Measurements from ENCODE around the gene ZNF646.

Gene ZNF646

DNA sequence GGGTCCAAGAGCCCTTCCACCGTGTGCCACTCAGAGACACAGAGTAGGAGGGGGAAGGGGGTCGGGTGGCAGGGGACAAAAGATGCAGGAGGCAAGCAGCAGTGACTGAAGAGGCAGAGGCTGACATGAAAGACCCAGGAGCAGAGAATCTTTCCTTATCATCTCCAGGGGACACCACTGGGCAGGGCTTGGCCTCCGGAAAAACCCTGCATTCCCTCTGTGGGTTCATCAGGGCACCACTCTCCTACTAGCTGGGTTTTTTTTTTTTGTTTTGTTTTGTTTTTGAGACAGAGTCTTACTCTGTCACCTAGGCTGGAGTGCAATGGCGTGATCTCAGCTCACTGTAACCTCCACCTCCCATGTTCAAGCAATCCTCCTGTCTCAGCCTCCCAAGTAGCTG lies 42.9 kb upstream of the ZNF646 start:
- Histone ChIP-seq H3K4me2 (ENCODE audit: low read depth, low read length) (no peak overlapping the region), H3F3A (ENCODE audit: insufficient read depth, low read length) (peaks cover 13% of the 10 kb centered on the region; the same call in 1 of the 2 replicates), H3K27me3 (replicated peaks; ENCODE audit: insufficient read depth, low read length) (no peaks in the 10 kb centered on the region), H3K79me2 (ENCODE audit: low read length) (peaks cover 14% of the 10 kb centered on the region), H3K4me1 (ENCODE audit: low read length) (0 out of 2 replicates have a peak, but pooled peaks cover 5% of the 10 kb centered on the region), H4K20me1 (ENCODE audit: insufficient read depth, low read length) (no peaks in the 10 kb centered on the region), H3K9ac (ENCODE audit: low read length) (no peak overlapping the region), H2AFZ (ENCODE audit: low read length) (no peak overlapping the region), H3K4me3 (ENCODE audit: low read length) (no peak overlapping the region), H3K9me2 (replicated peaks; ENCODE audit: insufficient read depth, low read length) (no peaks in the 10 kb centered on the region), H3K27ac (ENCODE audit: low read length) (no peak overlapping the region), H3K9me3 (replicated peaks; ENCODE audit: insufficient read depth, low read length) (no peaks in the 10 kb centered on the region), H3K36me3 (replicated peaks; ENCODE audit: insufficient read depth, low read length) (no peaks in the 10 kb centered on the region)
- no peak for DNase-seq
- TF ChIP-seq EZH2phosphoT487 (IDR thresholded peaks at IDR 0.05; ENCODE audit: low read length) (no peak), EZH2 (optimal IDR thresholded peaks at IDR 0.05; ENCODE audit: low read depth, low read length) (no peak)
- TF ChIP-seq, protein P1, sequence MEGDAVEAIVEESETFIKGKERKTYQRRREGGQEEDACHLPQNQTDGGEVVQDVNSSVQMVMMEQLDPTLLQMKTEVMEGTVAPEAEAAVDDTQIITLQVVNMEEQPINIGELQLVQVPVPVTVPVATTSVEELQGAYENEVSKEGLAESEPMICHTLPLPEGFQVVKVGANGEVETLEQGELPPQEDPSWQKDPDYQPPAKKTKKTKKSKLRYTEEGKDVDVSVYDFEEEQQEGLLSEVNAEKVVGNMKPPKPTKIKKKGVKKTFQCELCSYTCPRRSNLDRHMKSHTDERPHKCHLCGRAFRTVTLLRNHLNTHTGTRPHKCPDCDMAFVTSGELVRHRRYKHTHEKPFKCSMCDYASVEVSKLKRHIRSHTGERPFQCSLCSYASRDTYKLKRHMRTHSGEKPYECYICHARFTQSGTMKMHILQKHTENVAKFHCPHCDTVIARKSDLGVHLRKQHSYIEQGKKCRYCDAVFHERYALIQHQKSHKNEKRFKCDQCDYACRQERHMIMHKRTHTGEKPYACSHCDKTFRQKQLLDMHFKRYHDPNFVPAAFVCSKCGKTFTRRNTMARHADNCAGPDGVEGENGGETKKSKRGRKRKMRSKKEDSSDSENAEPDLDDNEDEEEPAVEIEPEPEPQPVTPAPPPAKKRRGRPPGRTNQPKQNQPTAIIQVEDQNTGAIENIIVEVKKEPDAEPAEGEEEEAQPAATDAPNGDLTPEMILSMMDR (IDR thresholded peaks at IDR 0.05; ENCODE audit: low read length), result no peak

DNA sequence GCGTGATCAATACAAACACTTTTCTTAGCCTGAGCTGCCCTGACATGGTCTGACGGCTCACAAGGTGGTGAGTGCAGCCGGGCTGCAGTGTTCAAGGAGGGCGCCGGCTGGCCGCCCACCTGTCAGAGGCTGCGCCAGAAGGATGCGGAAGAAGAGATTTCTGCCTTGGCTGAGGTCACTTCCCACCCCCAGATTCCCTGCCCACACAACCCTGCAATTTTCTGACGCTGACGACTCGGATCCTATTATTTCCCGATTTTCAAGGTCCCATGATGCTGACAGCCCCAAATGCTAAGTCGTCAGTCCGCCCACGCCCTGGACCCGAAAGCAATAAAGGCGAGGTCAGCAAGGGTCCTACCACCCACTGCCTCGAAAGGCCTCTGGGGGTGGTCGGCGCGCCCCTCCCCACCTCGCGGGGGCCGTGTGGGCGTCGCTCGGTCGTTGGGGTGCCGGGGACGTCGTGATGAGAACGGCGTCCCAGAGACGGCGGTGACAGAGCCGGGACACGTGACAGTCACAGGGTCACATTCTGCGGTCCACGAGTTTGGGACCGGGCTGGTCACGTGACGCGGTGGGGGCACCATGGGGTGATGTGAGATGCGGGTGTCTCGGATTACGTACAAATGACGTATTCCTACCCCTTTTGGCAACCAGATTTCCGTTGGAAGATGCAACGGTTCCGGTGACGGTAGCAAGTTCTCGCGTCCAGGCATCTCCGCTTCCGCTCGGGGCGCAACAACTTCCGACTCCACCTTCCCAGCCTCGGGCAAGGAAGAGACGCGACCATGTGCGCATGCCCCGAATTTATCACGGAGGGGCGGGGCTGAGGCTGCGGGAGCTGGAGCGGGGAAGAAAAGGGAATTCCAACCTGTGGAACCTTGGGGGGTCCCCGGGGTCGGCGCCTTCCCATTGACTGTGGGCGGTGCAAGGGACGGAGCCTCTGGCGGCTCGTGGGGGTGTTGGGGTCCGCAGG lies 41.2 kb upstream of the ZNF646 start, which contains the start of gene STX4:
Gene STX4 (plus strand): TSS at position 823 of the 973 bp plus-strand sequence. CDS start 248 bp downstream, outside the sequence.
- Histone ChIP-seq H2AFZ (ENCODE audit: low read length) (peak within 1 kb of the TSS; percentile 98), H3K4me2 (ENCODE audit: low read depth, low read length) (peak within 1 kb of the TSS; percentile 99), H3K27ac (ENCODE audit: low read length) (peak within 1 kb of the TSS; percentile 61; the same call in 1 of the 2 replicates), H3K4me3 (ENCODE audit: low read length) (peak within 1 kb of the TSS; percentile 100), H4K20me1 (ENCODE audit: insufficient read depth, low read length) (no peaks in the 10 kb centered on the region), H3K27me3 (replicated peaks; ENCODE audit: insufficient read depth, low read length) (no peaks in the 10 kb centered on the region), H3F3A (ENCODE audit: insufficient read depth, low read length) (peaks cover 13% of the 10 kb centered on the region; the same call in 1 of the 2 replicates), H3K4me1 (ENCODE audit: low read length) (0 out of 2 replicates have a peak, but pooled peaks cover 5% of the 10 kb centered on the region), H3K9me2 (replicated peaks; ENCODE audit: insufficient read depth, low read length) (no peaks in the 10 kb centered on the region), H3K9ac (ENCODE audit: low read length) (peak within 1 kb of the TSS; percentile 76), H3K79me2 (ENCODE audit: low read length) (peaks cover 14% of the 10 kb centered on the region), H3K9me3 (replicated peaks; ENCODE audit: insufficient read depth, low read length) (no peaks in the 10 kb centered on the region), H3K36me3 (replicated peaks; ENCODE audit: insufficient read depth, low read length) (no peaks in the 10 kb centered on the region)
- DNase-seq, result peak; percentile 98
- TF ChIP-seq EZH2phosphoT487 (IDR thresholded peaks at IDR 0.05; ENCODE audit: low read length) (no peak), EZH2 (optimal IDR thresholded peaks at IDR 0.05; ENCODE audit: low read depth, low read length) (no peak)
- TF ChIP-seq, protein P1 (IDR thresholded peaks at IDR 0.05; ENCODE audit: low read length), result no peak

DNA sequence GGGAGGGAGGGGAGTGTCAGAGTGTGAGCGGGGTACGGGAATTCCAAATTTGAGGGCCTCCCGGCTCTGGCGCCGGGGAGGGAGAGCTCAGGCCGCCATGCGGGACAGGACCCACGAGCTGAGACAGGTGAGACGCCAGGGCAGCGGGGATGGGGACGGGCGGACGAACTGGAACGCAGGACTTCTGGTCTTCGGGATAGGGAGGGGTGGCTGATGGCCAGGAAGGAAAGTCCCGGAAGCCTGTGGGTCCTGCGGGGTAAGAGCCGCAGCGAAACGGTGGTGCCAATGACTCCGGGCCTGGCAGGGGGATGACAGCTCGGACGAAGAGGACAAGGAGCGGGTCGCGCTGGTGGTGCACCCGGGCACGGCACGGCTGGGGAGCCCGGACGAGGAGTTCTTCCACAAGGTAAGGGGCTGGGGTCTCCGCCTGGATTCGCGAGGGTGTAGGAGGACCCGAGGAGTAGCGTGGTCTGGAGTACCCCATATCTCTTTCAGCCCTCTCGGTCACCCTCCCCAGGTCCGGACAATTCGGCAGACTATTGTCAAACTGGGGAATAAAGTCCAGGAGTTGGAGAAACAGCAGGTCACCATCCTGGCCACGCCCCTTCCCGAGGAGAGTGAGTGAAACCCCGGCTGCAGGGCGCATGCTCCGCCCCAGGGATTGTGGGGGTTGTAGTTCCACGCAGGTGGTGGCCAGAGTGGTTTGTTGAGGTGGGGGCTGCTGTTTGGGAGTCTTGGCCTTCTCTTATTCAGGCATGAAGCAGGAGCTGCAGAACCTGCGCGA lies 40.3 kb upstream of the ZNF646 start:
- 0 out of 2 replicates have a peak, but pooled peaks cover 5% of the 10 kb centered on the region for H3K4me1 ChIP-seq (ENCODE audit: low read length)
- peak overlapping the region; percentile 30; the same call in 1 of the 2 replicates for H3K27ac ChIP-seq (ENCODE audit: low read length)

More for the DNA sequence above, 40.3 kb upstream of the ZNF646 start:
- peak; percentile 89 for DNase-seq
- Histone ChIP-seq H3F3A (ENCODE audit: insufficient read depth, low read length) (peaks cover 13% of the 10 kb centered on the region; the same call in 1 of the 2 replicates), H3K9me3 (replicated peaks; ENCODE audit: insufficient read depth, low read length) (no peaks in the 10 kb centered on the region), H3K4me2 (ENCODE audit: low read depth, low read length) (peak overlapping the region; percentile 99), H3K27me3 (replicated peaks; ENCODE audit: insufficient read depth, low read length) (no peaks in the 10 kb centered on the region), H3K9me2 (replicated peaks; ENCODE audit: insufficient read depth, low read length) (no peaks in the 10 kb centered on the region), H4K20me1 (ENCODE audit: insufficient read depth, low read length) (no peaks in the 10 kb centered on the region), H2AFZ (ENCODE audit: low read length) (peak overlapping the region; percentile 98), H3K36me3 (replicated peaks; ENCODE audit: insufficient read depth, low read length) (no peaks in the 10 kb centered on the region), H3K9ac (ENCODE audit: low read length) (peak overlapping the region; percentile 76; the same call in 1 of the 2 replicates), H3K4me3 (ENCODE audit: low read length) (peak overlapping the region; percentile 100), H3K79me2 (ENCODE audit: low read length) (peaks cover 14% of the 10 kb centered on the region)
- no peak for TF ChIP-seq EZH2 (optimal IDR thresholded peaks at IDR 0.05; ENCODE audit: low read depth, low read length)
- TF ChIP-seq, protein P1 (IDR thresholded peaks at IDR 0.05; ENCODE audit: low read length), result no peak
- no peak for TF ChIP-seq EZH2phosphoT487 (IDR thresholded peaks at IDR 0.05; ENCODE audit: low read length)

All from MM.1S (cell line).